Measurements from ENCODE around the gene SPARC.

DNA sequence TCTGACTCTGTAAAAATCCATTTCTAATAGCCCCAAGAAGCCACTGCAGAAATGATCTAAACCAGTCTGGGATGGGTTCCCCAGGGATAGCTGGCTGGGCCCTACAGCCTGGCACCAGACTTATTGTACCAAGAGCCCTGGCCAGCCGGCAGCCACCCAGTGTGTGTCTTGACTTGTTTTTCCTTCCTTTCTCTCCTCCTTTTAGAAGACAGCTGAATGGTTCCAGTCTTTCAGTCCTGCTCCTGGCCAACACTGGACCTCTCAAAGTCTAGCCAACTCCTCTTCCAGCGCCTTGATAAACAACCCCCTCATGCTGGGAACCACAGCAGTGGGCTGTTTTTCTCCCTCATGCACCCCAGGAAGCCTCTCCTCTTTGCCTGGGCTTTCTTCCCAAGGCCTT is 37.6 kb upstream of the SPARC start:
- TF ChIP-seq, protein P1, sequence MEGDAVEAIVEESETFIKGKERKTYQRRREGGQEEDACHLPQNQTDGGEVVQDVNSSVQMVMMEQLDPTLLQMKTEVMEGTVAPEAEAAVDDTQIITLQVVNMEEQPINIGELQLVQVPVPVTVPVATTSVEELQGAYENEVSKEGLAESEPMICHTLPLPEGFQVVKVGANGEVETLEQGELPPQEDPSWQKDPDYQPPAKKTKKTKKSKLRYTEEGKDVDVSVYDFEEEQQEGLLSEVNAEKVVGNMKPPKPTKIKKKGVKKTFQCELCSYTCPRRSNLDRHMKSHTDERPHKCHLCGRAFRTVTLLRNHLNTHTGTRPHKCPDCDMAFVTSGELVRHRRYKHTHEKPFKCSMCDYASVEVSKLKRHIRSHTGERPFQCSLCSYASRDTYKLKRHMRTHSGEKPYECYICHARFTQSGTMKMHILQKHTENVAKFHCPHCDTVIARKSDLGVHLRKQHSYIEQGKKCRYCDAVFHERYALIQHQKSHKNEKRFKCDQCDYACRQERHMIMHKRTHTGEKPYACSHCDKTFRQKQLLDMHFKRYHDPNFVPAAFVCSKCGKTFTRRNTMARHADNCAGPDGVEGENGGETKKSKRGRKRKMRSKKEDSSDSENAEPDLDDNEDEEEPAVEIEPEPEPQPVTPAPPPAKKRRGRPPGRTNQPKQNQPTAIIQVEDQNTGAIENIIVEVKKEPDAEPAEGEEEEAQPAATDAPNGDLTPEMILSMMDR (IDR thresholded peaks at IDR 0.05; ENCODE audit: poor library complexity): no peak
- TF ChIP-seq EZH2 (IDR thresholded peaks at IDR 0.05; ENCODE audit: borderline replicate concordance) (no peak), EZH2phosphoT487 (IDR thresholded peaks at IDR 0.05; ENCODE audit: low read depth, severe bottlenecking, unreplicated experiment) (no peak)

All from hepatocyte (in vitro differentiated cells).